ENCODE measurements around the gene DRAXIN.

DNA sequence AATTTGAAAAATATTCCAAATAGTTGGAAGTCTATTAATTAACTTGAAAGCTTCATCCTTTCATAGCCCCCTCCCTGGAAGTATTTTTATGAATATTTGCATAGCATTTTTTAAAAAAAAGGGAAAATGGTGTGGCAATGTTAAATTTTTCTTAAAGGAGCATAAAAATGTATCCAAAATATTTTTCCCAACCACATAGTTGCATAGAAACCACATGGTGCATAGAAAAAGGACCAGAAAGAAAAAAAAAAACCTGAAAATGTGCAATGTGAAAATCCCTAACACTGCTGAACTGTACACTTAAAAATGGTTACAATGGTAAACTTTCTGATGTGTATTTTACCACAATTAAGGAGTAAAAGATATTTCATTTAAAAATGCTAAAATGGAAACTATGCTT, 78.5 kb downstream of the DRAXIN start:
- TF ChIP-seq, protein P1, sequence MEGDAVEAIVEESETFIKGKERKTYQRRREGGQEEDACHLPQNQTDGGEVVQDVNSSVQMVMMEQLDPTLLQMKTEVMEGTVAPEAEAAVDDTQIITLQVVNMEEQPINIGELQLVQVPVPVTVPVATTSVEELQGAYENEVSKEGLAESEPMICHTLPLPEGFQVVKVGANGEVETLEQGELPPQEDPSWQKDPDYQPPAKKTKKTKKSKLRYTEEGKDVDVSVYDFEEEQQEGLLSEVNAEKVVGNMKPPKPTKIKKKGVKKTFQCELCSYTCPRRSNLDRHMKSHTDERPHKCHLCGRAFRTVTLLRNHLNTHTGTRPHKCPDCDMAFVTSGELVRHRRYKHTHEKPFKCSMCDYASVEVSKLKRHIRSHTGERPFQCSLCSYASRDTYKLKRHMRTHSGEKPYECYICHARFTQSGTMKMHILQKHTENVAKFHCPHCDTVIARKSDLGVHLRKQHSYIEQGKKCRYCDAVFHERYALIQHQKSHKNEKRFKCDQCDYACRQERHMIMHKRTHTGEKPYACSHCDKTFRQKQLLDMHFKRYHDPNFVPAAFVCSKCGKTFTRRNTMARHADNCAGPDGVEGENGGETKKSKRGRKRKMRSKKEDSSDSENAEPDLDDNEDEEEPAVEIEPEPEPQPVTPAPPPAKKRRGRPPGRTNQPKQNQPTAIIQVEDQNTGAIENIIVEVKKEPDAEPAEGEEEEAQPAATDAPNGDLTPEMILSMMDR (optimal IDR thresholded peaks at IDR 0.05 in 1 of 3, IDR thresholded peaks at IDR 0.05 in 1 of 3, conservative IDR thresholded peaks at IDR 0.05 in 1 of 3; ENCODE audit: extremely low read depth in 1 of 3, insufficient read depth in 2 of 3, low read length in 3 of 3), result no peak
- no peak for TF ChIP-seq EZH2 (IDR thresholded peaks at IDR 0.05; ENCODE audit: low read length)
